PC-9 (cell line): ENCODE data around the gene CTXN3.

Experiments used
- EZH2 ChIP-seq: fragments of 200-600 bp; sonication (generic); IDR thresholded peaks from 2 replicates; pipeline ENCODE4 v1.8.0; 2017; ENCODE audit warnings: antibody characterized with exemption, low read depth
- TF ChIP-seq, protein P1 (sequence below): fragments of 200-600 bp; sonication (generic); conservative IDR thresholded peaks from 2 replicates; pipeline ENCODE4 v1.6.1; 2017; ENCODE audit warnings: mixed run types, antibody characterized with exemption, mild to moderate bottlenecking, moderate library complexity

GRCh38 chr5:127702926-127703561 is 54.2 kb downstream of the CTXN3 start, which contains the start of gene CCDC192:
- TF ChIP-seq, protein P1, sequence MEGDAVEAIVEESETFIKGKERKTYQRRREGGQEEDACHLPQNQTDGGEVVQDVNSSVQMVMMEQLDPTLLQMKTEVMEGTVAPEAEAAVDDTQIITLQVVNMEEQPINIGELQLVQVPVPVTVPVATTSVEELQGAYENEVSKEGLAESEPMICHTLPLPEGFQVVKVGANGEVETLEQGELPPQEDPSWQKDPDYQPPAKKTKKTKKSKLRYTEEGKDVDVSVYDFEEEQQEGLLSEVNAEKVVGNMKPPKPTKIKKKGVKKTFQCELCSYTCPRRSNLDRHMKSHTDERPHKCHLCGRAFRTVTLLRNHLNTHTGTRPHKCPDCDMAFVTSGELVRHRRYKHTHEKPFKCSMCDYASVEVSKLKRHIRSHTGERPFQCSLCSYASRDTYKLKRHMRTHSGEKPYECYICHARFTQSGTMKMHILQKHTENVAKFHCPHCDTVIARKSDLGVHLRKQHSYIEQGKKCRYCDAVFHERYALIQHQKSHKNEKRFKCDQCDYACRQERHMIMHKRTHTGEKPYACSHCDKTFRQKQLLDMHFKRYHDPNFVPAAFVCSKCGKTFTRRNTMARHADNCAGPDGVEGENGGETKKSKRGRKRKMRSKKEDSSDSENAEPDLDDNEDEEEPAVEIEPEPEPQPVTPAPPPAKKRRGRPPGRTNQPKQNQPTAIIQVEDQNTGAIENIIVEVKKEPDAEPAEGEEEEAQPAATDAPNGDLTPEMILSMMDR, result no peak
- TF ChIP-seq EZH2, result no peak
